Astrocyte (in vitro differentiated cells and primary cell): Measurements from ENCODE around the gene EGFL7. TPM values are rescaled to one million over a fixed set of nuclear protein-coding genes. Genes with fewer than 3 reads are reported as not detected.
A peak's percentile ranks its signal among the peaks of the same experiment; 100 is the strongest.

Source experiments
- DNase-seq: peaks from one replicate; pipeline ENCODE4 v3.0.0-alpha.2; 2010; ENCODE audit warnings: low read depth
- FAIRE-seq: peaks from 2 replicates; lab custom pipeline; 2011; peaks lifted over from hg19 to GRCh38; lab: Jason Lieb, UNC
- H2AFZ ChIP-seq: 2 replicates; pipeline ENCODE4 v1.6.0; 2012; ENCODE audit warnings: low read depth, low read length, inconsistent platforms
- H3K27ac ChIP-seq: 2 replicates; pipeline ENCODE4 v1.5.1; 2011; ENCODE audit warnings: low read depth, low read length, inconsistent platforms
- H3K27me3 ChIP-seq: 2 replicates; pipeline ENCODE4 v1.6.0; 2011; ENCODE audit warnings: low read length, inconsistent platforms; ENCODE audit not compliant: insufficient read depth
- H3K36me3 ChIP-seq: 2 replicates; pipeline ENCODE4 v1.5.1; 2011; ENCODE audit warnings: low read length, inconsistent platforms; ENCODE audit not compliant: insufficient read depth
- H3K4me1 ChIP-seq: 2 replicates; pipeline ENCODE4 v1.5.1; 2011; ENCODE audit warnings: low read length, inconsistent platforms; ENCODE audit not compliant: insufficient read depth
- H3K4me2 ChIP-seq: 2 replicates; pipeline ENCODE4 v1.6.0; 2012; ENCODE audit warnings: low read length, inconsistent platforms
- H3K4me3 ChIP-seq: 2 replicates; pipeline ENCODE4 v1.5.1; 2011; ENCODE audit warnings: low read depth, mild to moderate bottlenecking, low read length, inconsistent platforms; ENCODE audit not compliant: insufficient read depth
- H3K79me2 ChIP-seq: 2 replicates; pipeline ENCODE4 v1.6.0; 2012; ENCODE audit warnings: mild to moderate bottlenecking, low read length, inconsistent platforms; ENCODE audit not compliant: insufficient read depth
- H3K9ac ChIP-seq: 2 replicates; pipeline ENCODE4 v1.6.0; 2012; ENCODE audit warnings: mild to moderate bottlenecking, low read length, inconsistent platforms
- H3K9me3 ChIP-seq: 2 replicates; pipeline ENCODE4 v1.5.1; 2012; ENCODE audit warnings: low read depth, mild to moderate bottlenecking, low read length, inconsistent platforms; ENCODE audit not compliant: insufficient read depth
- H4K20me1 ChIP-seq: 2 replicates; pipeline ENCODE4 v1.6.0; 2012; ENCODE audit warnings: low read length, inconsistent platforms; ENCODE audit not compliant: insufficient read depth
- H3K27ac Mint-ChIP-seq: one replicate; pipeline ENCODE4 v1.8.0; 2021; ENCODE audit warnings: mild to moderate bottlenecking, mixed read lengths; ENCODE audit not compliant: unreplicated experiment
- H3K27me3 Mint-ChIP-seq: one replicate; pipeline ENCODE4 v1.8.0; 2021; ENCODE audit warnings: low read depth, mixed read lengths; ENCODE audit not compliant: unreplicated experiment
- H3K36me3 Mint-ChIP-seq: one replicate; pipeline ENCODE4 v1.8.0; 2021; ENCODE audit warnings: low read depth, mixed read lengths; ENCODE audit not compliant: unreplicated experiment
- H3K4me1 Mint-ChIP-seq: one replicate; pipeline ENCODE4 v1.8.0; 2021; ENCODE audit warnings: low read depth, mixed read lengths; ENCODE audit not compliant: unreplicated experiment
- H3K4me3 Mint-ChIP-seq: one replicate; pipeline ENCODE4 v1.8.0; 2021; ENCODE audit warnings: mild to moderate bottlenecking, moderate library complexity, mixed read lengths; ENCODE audit not compliant: unreplicated experiment
- H3K9me3 Mint-ChIP-seq: one replicate; pipeline ENCODE4 v1.8.0; 2021; ENCODE audit warnings: mild to moderate bottlenecking, mixed read lengths; ENCODE audit not compliant: unreplicated experiment
- EZH2 ChIP-seq: IDR thresholded peaks from 2 replicates; pipeline ENCODE4 v1.6.1; 2012; ENCODE audit warnings: mild to moderate bottlenecking, low read length, inconsistent platforms; ENCODE audit not compliant: insufficient read depth
- total RNA-seq: library from RNA; stranded (reverse); gene quantifications from 2 replicates; pipeline ENCODE4 v1.2.1, GENCODE V29; 2021
- TF ChIP-seq, protein P1 (sequence below): IDR thresholded peaks from 2 replicates; pipeline ENCODE4 v1.5.1; 2011; ENCODE audit warnings: low read depth, mild to moderate bottlenecking, inconsistent platforms, low read length, moderate library complexity; ENCODE audit not compliant: insufficient read depth

The EGFL7 gene
- total RNA-seq, 1 donor from 2014 or later = 12.3 TPM

DNA sequence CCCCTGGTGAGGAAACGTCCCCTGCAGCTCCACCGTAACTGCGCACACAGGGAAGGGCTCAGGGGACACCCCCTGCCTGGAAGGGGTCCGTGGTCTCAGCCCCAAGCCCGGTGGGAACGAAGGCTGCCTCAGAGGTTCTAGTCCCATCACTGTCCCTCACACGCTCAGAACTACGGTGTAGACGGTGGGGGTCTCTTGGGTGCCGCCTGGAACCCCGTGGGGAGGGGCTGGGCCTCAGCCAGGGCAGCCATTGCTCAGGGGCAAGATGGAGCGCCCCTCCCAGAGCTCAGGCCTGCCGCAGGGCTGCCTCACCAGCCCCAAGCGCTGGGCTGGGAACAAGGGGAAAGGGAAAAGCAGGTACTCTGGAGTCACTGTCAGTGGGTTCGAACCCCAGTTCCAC, 21.6 kb downstream of the EGFL7 start:
- DNase-seq = no peak
- peaks cover 8% of the 10 kb centered on the region for H3K27me3 Mint-ChIP-seq
- no peak overlapping the region for H3K4me3 Mint-ChIP-seq
- H3K79me2 ChIP-seq = peaks cover 18% of the 10 kb centered on the region
- H3K27ac ChIP-seq = no peak overlapping the region
- no peaks in the 10 kb centered on the region for H3K9me3 Mint-ChIP-seq
- peaks cover 48% of the 10 kb centered on the region for H4K20me1 ChIP-seq
- H3K9ac ChIP-seq = no peak overlapping the region
- no peak for FAIRE-seq
- H3K4me3 ChIP-seq = no peak overlapping the region
- peaks cover 7% of the 10 kb centered on the region for H3K4me1 ChIP-seq
- H3K27me3 ChIP-seq = no peaks in the 10 kb centered on the region
- no peak for TF ChIP-seq EZH2
- TF ChIP-seq, protein P1, sequence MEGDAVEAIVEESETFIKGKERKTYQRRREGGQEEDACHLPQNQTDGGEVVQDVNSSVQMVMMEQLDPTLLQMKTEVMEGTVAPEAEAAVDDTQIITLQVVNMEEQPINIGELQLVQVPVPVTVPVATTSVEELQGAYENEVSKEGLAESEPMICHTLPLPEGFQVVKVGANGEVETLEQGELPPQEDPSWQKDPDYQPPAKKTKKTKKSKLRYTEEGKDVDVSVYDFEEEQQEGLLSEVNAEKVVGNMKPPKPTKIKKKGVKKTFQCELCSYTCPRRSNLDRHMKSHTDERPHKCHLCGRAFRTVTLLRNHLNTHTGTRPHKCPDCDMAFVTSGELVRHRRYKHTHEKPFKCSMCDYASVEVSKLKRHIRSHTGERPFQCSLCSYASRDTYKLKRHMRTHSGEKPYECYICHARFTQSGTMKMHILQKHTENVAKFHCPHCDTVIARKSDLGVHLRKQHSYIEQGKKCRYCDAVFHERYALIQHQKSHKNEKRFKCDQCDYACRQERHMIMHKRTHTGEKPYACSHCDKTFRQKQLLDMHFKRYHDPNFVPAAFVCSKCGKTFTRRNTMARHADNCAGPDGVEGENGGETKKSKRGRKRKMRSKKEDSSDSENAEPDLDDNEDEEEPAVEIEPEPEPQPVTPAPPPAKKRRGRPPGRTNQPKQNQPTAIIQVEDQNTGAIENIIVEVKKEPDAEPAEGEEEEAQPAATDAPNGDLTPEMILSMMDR = no peak
- H2AFZ ChIP-seq = no peak overlapping the region
- no peak overlapping the region for H3K27ac Mint-ChIP-seq
- H3K36me3 ChIP-seq = no peaks in the 10 kb centered on the region
- H3K4me2 ChIP-seq = no peak overlapping the region
- H3K36me3 Mint-ChIP-seq = no peaks in the 10 kb centered on the region
- no peaks in the 10 kb centered on the region for H3K4me1 Mint-ChIP-seq
- H3K9me3 ChIP-seq = no peaks in the 10 kb centered on the region

DNA sequence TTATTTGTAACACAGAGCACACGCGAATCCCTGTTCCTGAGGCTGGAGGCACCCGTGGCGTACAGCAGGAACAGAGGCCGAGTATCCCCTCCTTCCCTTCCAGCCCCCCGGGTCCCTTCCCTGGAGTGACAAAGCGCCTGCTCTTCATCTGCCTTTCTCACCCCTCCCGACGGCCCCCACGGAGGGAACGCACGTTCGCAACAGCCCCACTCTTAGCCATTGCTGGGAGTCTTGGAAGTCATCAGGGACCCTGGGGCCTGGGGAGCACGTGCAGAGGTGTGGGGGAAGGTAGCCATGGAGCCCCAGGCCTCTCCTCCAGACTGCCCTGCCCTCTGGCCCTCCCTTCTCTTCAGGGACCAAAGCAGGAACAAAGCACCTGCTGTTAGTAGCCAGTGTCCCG, 22.1 kb downstream of the EGFL7 start:
- Mint-ChIP-seq H3K27ac (no peak overlapping the region), H3K27me3 (peaks cover 8% of the 10 kb centered on the region), H3K4me3 (no peak overlapping the region), H3K36me3 (no peaks in the 10 kb centered on the region), H3K9me3 (no peaks in the 10 kb centered on the region), H3K4me1 (no peaks in the 10 kb centered on the region)
- Histone ChIP-seq H3K4me3 (no peak overlapping the region), H3K9me3 (no peaks in the 10 kb centered on the region), H3K79me2 (peaks cover 17% of the 10 kb centered on the region), H3K27me3 (no peaks in the 10 kb centered on the region), H3K9ac (no peak overlapping the region), H2AFZ (no peak overlapping the region), H3K4me2 (no peak overlapping the region), H4K20me1 (peaks cover 44% of the 10 kb centered on the region), H3K4me1 (peaks cover 7% of the 10 kb centered on the region), H3K36me3 (no peaks in the 10 kb centered on the region), H3K27ac (no peak overlapping the region)
- DNase-seq (no peak), FAIRE-seq (no peak)
- no peak for TF ChIP-seq EZH2
- TF ChIP-seq, protein P1 = no peak

DNA sequence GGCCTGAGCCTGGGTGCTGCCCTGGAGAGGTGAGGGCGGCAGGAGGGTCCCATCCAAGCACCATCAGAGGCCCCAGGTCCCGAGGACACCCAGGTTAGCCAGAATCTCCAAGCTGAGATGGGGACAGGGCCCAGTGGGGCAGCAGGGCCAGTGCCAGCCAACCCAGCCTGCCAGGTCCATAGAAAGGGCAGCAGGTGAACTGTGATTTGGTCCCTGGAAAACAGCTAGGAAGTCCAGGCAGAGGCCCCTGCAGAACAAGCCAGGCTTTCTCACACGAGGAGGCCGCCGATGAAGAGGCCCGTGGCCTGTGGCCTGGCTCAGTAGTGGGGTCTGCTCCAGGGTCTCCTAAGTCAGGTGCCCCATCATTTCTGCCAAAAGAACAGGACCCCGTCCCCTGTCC, 22.5 kb downstream of the EGFL7 start:
- H2AFZ ChIP-seq = no peak overlapping the region
- H3K4me2 ChIP-seq = peak overlapping the region; percentile 95
- Mint-ChIP-seq H3K27me3 (peaks cover 11% of the 10 kb centered on the region), H3K4me3 (no peak overlapping the region), H3K27ac (no peak overlapping the region), H3K9me3 (no peaks in the 10 kb centered on the region), H3K4me1 (no peaks in the 10 kb centered on the region), H3K36me3 (no peaks in the 10 kb centered on the region)
- no peak for DNase-seq
- H3K36me3 ChIP-seq = no peaks in the 10 kb centered on the region
- peaks cover 42% of the 10 kb centered on the region for H4K20me1 ChIP-seq
- H3K4me1 ChIP-seq = peaks cover 7% of the 10 kb centered on the region
- H3K9ac ChIP-seq = no peak overlapping the region
- H3K27ac ChIP-seq = no peak overlapping the region
- no peak for TF ChIP-seq EZH2
- TF ChIP-seq, protein P1 = no peak
- peaks cover 17% of the 10 kb centered on the region for H3K79me2 ChIP-seq
- no peak overlapping the region for H3K4me3 ChIP-seq
- no peak for FAIRE-seq
- H3K9me3 ChIP-seq = no peaks in the 10 kb centered on the region
- no peaks in the 10 kb centered on the region for H3K27me3 ChIP-seq
